Right lobe of liver (tissue), 6 donors: ENCODE data around the gene DGUOK. TPM values are rescaled to one million over a fixed set of nuclear protein-coding genes. Genes with fewer than 3 reads are reported as not detected.
"Not testable (repeated sequence)": the region's sequence is repeated elsewhere in the genome, so short reads cannot be mapped to it uniquely, and the experiment has no call there.

ENCODE experiments used
- ATAC-seq, 4 donors: fragments of 200-7000 bp; cut with Tn5 transposase; one replicate each; pipeline ENCODE4 v1.9.1; 2020; ENCODE audit warnings: mild to moderate bottlenecking in 4 of 4, moderate library complexity in 4 of 4
- DNase-seq, 3 donors: peaks; one replicate each; pipeline ENCODE4 v3.0.0-alpha.2; 2020
- H3K27ac ChIP-seq, 3 donors: fragments of 200-600 bp; one replicate each; pipeline ENCODE4 v1.8.0; 2022
- H3K27me3 ChIP-seq, 2 donors: fragments of 200-600 bp; one replicate each; pipeline ENCODE4 v1.8.0; 2022
- H3K36me3 ChIP-seq, 4 donors: fragments of 200-600 bp; sonication (generic) in 1 of 4; one replicate each; pipeline versions ENCODE4 v1.5.1 to v1.8.0; 2017 to 2022; ENCODE audit warnings: control low read depth in 1 of 4
- H3K4me1 ChIP-seq, 4 donors: fragments of 200-600 bp; sonication (generic) in 1 of 4; one replicate each; pipeline versions ENCODE4 v1.5.1 to v1.8.0; 2017 to 2022; ENCODE audit warnings: control low read depth in 1 of 4
- H3K4me3 ChIP-seq, 3 donors: fragments of 200-600 bp; one replicate each; pipeline ENCODE4 v1.8.0; 2022
- H3K9me3 ChIP-seq, 4 donors: fragments of 200-600 bp; sonication (generic) in 1 of 4; one replicate each; pipeline versions ENCODE4 v1.5.1 to v1.8.0; 2017 to 2022; ENCODE audit warnings: control low read depth in 1 of 4
- CTCF ChIP-seq, 4 donors: fragments of 200-600 bp in 3 of 4; fragments of 450-650 bp in 1 of 4; IDR thresholded peaks; one replicate each; pipeline versions ENCODE4 v1.5.1 to v1.8.0; 2016 to 2022; ENCODE audit warnings: antibody characterized with exemption in 4 of 4, mild to moderate bottlenecking in 2 of 4
- POLR2A ChIP-seq: fragments of 450-650 bp; IDR thresholded peaks from one replicate; pipeline ENCODE4 v1.6.1; 2017; ENCODE audit warnings: antibody characterized with exemption, mild to moderate bottlenecking
- WGBS: methylation state at CpG from one replicate; pipeline ENCODE4 v1.1.6; 2018; ENCODE audit warnings: low coverage, low lambda C conversion rate; ENCODE audit not compliant: insufficient coverage; ENCODE audit errors: missing lambda C conversion rate; 5-methylcytosine and 5-hydroxymethylcytosine counted together
- intact Hi-C, 2 donors: fragments of 100-400 bp; cut with DNase I; formaldehyde crosslinking; loops; one replicate each; pipeline versions ENCODE4 v1.11.2 to v1.14.1; 2022
- total RNA-seq, 6 experiments: library from RNA; depleted of rRNA in 2 of 6; stranded (reverse); fragments of >200 nt in 2 of 6; fragmentation: NEBNext Ultra II Directional in 3 of 6; extraction: Animal tissue kit (Norgen Biotek cat#: 25700) in 3 of 6; gene quantifications; one replicate each; pipeline versions ENCODE4 v1.1.0 to v1.2.4, GENCODE V29; 2016 to 2023
- donor health status: DM: no; HTN: yes; CAD: no.
- donor health status: DM: no; HTN: no; CAD: no.
- donor health status: DM: no; HTN: no; CAD: no.
- donor health status: DM: no; HTN: yes; CAD: no.
- donor health status: DM: no; HTN: yes; CAD: no.

The DGUOK gene
- total RNA-seq, 6 experiments from 2014 or later, result 16.6 to 33.1 (median 22.6) TPM

- no peak for DNase-seq
- no peaks in the 10 kb centered on the region for H3K36me3 ChIP-seq
- no peaks in the 10 kb centered on the region for H3K4me1 ChIP-seq
- no peaks in the 10 kb centered on the region for H3K27me3 ChIP-seq
- no peak overlapping the region for H3K4me3 ChIP-seq
- no peak for ATAC-seq
- no peak overlapping the region for H3K27ac ChIP-seq
- intact Hi-C loops, result no loop called here
- 72% methylated on average over 2 of the region's 8 CpGs for WGBS
- H3K9me3 ChIP-seq, result no peaks in the 10 kb centered on the region
- no peak for TF ChIP-seq POLR2A
- no peak for TF ChIP-seq CTCF (IDR thresholded peaks at IDR 0.05)
These were observed 26.8 kb upstream of the DGUOK start for GRCh38 chr2:73899801-73900336.

- Histone ChIP-seq H3K4me1 (no peaks in the 10 kb centered on the region), H3K27me3 (no peaks in the 10 kb centered on the region), H3K9me3 (no peaks in the 10 kb centered on the region), H3K4me3 (no peak overlapping the region), H3K36me3 (no peaks in the 10 kb centered on the region), H3K27ac (no peak overlapping the region)
- WGBS, result 82% methylated on average over 4 of the region's 10 CpGs
- intact Hi-C loops, result no loop called here
- ATAC-seq (no peak), DNase-seq (no peak)
- TF ChIP-seq CTCF (IDR thresholded peaks at IDR 0.05), result no peak
- no peak for TF ChIP-seq POLR2A
These were observed 25.5 kb upstream of the DGUOK start for GRCh38 chr2:73901143-73901542.

- Histone ChIP-seq H3K4me3 (no peak overlapping the region), H3K9me3 (no peaks in the 10 kb centered on the region), H3K36me3 (no peaks in the 10 kb centered on the region), H3K4me1 (no peaks in the 10 kb centered on the region), H3K27me3 (no peaks in the 10 kb centered on the region), H3K27ac (no peak overlapping the region)
- no peak for TF ChIP-seq POLR2A
- WGBS, result 67% methylated on average over 3 of the region's 4 CpGs
- intact Hi-C loops, result no loop called here
- ATAC-seq (no peak), DNase-seq (no peak)
These were observed 24.4 kb upstream of the DGUOK start for GRCh38 chr2:73902284-73902683.

- intact Hi-C loops, result no loop called here
- H3K27me3 ChIP-seq, result no peaks in the 10 kb centered on the region
- DNase-seq (no peak), ATAC-seq (no peak)
- no peak overlapping the region for H3K4me3 ChIP-seq
- H3K4me1 ChIP-seq, result no peaks in the 10 kb centered on the region
- no peaks in the 10 kb centered on the region for H3K36me3 ChIP-seq
- no peak overlapping the region for H3K27ac ChIP-seq
- TF ChIP-seq POLR2A (no peak), CTCF (IDR thresholded peaks at IDR 0.05) (no peak)
- no peaks in the 10 kb centered on the region for H3K9me3 ChIP-seq
- 76% methylated on average over 4 of the region's 4 CpGs for WGBS
These were observed 23.4 kb upstream of the DGUOK start for GRCh38 chr2:73903313-73903712.

GRCh38 chr2:73903949-73904613, 22.6 kb upstream of the DGUOK start:
- WGBS, result 80% methylated on average over 3 of the region's 5 CpGs
- H3K9me3 ChIP-seq, DNase-seq, H3K4me3 ChIP-seq, H3K27me3 ChIP-seq, ATAC-seq, H3K36me3 ChIP-seq, intact Hi-C loops, H3K27ac ChIP-seq, H3K4me1 ChIP-seq: not testable (repeated sequence)
